Activated T-helper 1 cell treated with anti-CD3 and anti-CD28 coated beads, Interleukin-2, amount 50 U/mL, for 16 hours (primary cell): ENCODE results near the gene SORBS2.

Experiments used
- DNase-seq, 2 donors: peaks; one replicate each; pipeline ENCODE4 v3.0.0-alpha.2; 2020; ENCODE audit warnings: low read depth in 1 of 2, low spot score in 1 of 2

Gene SORBS2

GRCh38 chr4:185592845-185593488 lies 219.0 kb downstream of the SORBS2 start:
- DNase-seq: no peak

GRCh38 chr4:185592438-185592837 lies 219.6 kb downstream of the SORBS2 start:
- no peak for DNase-seq

GRCh38 chr4:185591679-185592141 lies 220.3 kb downstream of the SORBS2 start:
- DNase-seq: no peak

- DNase-seq: no peak
These were observed 221.0 kb downstream of the SORBS2 start for GRCh38 chr4:185590982-185591381.

- DNase-seq: no peak
These were observed 222.7 kb downstream of the SORBS2 start for GRCh38 chr4:185589067-185589836.

GRCh38 chr4:185587427-185588161 lies 224.4 kb downstream of the SORBS2 start:
- peak in 1 of 2 donors; percentile 31 for DNase-seq

GRCh38 chr4:185587030-185587426 lies 225.0 kb downstream of the SORBS2 start:
- DNase-seq: no peak

GRCh38 chr4:185585211-185585610 lies 226.8 kb downstream of the SORBS2 start:
- DNase-seq: no peak

GRCh38 chr4:185583813-185584212 lies 228.2 kb downstream of the SORBS2 start:
- no peak for DNase-seq

GRCh38 chr4:185582651-185583400 lies 229.2 kb downstream of the SORBS2 start:
- DNase-seq: no peak

- no peak for DNase-seq
These were observed 231.3 kb downstream of the SORBS2 start for GRCh38 chr4:185580699-185581098.

- DNase-seq: no peak
These were observed 233.7 kb downstream of the SORBS2 start for GRCh38 chr4:185578284-185578683.

- no peak for DNase-seq
These were observed 234.7 kb downstream of the SORBS2 start for GRCh38 chr4:185576962-185577950.

- DNase-seq: no peak
These were observed 235.6 kb downstream of the SORBS2 start for GRCh38 chr4:185576314-185576961.

GRCh38 chr4:185573651-185574199 lies 238.3 kb downstream of the SORBS2 start:
- no peak for DNase-seq

- no peak for DNase-seq
These were observed 241.3 kb downstream of the SORBS2 start for GRCh38 chr4:185570727-185571126.

- no peak for DNase-seq
These were observed 244.3 kb downstream of the SORBS2 start for GRCh38 chr4:185567381-185568376.

GRCh38 chr4:185566972-185567371 lies 245.0 kb downstream of the SORBS2 start:
- no peak for DNase-seq
